SH-SY5Y (cell line): ENCODE data around the gene ZACN.

Source experiments
- GATA2 ChIP-seq: IDR thresholded peaks from 2 replicates; pipeline ENCODE4 v1.6.1; 2011; ENCODE audit warnings: mild to moderate bottlenecking, low read depth, low read length
- GATA3 ChIP-seq: IDR thresholded peaks from 2 replicates; pipeline ENCODE4 v1.6.1; 2011; ENCODE audit warnings: low read depth, mild to moderate bottlenecking, low read length, moderate library complexity

GRCh38 chr17:76071531-76072147 lies 7.3 kb upstream of the ZACN start:
- TF ChIP-seq GATA2 = no peak
- no peak for TF ChIP-seq GATA3
